ENCODE measurements around the gene KIFC1.

Gene KIFC1

DNA sequence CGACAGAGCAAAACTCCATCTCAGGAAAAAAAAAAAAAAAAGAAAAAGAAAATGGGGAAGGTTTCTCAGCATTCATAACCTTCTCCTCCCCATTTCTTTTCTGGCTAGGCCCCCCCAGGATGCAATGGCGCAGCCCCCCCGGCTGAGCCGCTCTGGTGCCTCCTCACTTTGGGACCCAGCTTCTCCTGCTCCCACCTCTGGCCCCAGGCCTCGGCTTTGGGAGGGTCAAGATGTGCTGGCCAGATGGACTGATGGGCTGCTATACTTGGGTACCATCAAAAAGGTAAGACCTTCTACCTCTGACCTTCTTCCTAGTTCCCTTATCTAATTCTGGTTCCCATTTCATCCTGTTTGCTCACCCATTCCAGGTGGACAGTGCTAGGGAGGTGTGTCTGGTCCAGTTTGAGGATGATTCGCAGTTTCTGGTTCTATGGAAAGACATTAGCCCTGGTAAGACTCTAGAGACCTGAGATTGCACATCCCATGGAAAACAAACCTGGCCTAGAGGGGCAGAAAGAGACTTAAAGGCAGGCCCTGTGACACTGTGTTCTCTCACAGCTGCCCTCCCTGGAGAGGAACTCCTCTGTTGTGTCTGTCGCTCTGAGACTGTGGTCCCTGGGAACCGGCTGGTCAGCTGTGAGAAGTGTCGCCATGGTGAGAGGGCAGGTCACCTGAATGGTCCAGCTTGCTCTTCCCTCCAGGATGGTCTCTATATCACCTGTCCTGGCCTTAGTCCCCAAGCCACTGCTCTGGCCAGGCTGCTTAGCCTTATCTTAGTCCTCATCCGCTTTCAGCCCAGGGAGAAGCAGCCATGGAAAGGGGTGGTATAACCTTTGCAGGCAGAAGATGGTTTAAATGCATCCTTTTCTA lies 20.8 kb downstream of the KIFC1 start:
- no peak for DNase-seq

- no peak for DNase-seq
These were observed 21.9 kb downstream of the KIFC1 start for GRCh38 chr6:33413241-33414120.

- DNase-seq, result no peak
These were observed 23.1 kb downstream of the KIFC1 start for GRCh38 chr6:33414592-33415271.

- no peak for DNase-seq
These were observed 24.2 kb downstream of the KIFC1 start for GRCh38 chr6:33415831-33416230.

DNA sequence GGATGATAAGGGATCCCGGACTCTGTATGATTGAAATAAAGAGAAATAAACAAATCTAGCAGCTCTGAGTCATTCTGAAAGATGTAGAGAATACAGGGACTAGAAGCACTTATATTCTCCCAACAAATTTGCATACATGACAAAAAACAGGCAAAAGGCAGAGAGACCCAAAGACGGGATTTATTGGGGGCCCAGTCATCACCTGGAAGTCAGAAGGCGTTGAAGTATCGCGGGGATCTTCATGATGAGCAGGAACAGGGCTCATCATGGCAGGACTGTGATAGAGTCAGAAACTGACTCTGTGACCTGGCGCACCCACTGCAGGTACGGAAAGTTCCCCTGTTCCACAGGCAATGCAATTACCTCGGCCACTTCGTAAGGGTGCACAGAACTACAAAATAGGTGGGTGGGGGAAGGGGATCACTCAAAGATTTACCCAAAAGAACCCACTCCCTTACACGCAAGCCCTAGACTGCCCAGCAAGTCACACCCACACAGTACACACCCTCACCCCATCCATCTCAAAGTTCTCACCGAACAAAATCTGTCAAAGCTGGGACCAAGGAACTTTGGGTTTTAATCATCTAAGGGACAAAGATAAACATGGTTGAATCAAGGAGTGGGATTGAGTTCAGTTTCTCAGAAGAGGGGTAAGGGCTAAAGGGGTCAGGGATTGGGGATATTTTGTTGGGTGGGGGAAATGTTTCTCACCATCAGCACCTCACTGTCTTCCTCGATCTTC lies 24.9 kb downstream of the KIFC1 start:
- DNase-seq, result no peak

DNA sequence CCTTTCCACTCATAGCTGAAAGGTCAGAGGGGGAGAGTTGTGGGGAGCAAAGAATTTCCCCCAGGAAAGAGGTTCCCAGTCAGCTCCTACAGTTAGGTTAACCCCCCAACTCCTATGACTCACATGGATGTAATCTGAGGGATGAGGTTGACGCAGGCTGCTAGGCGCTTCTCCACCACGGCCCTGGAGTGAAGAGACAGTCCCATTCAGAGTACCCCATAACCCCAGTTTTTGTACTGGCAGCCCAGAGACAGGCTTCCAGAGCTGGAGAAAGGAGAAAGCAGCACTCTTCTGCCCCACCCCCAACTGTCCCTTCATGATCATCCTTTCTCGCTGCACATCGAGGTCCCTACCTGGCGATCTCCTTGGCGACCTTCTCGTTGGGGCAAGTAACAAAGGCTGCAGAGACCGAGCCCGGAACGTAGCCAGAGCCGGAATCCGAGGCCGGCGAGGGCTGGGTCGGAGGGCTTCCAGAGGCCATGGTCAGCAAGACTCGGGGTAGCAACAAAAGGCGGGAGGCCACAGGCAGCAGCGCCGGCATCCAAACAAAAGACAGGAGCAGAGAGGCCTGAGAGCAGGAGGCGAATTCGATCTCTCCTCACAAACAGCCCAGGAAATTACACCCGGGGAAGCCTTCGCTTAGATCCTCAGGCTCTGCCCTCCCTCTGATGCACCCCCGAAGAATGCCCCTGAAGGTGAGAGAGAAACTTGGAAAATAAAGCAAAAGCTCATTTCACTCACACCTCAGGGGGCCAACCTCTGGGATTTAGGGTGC lies 25.7 kb downstream of the KIFC1 start:
- no peak for DNase-seq

- DNase-seq, result peak; percentile 100
These were observed 26.5 kb downstream of the KIFC1 start, which contains the start of gene CUTA for GRCh38 chr6:33417903-33418689. TSS of gene CUTA (minus strand) at chr6:33418107. CDS start at chr6:33418000, 107 bp downstream.

GRCh38 chr6:33418690-33419291 lies 27.2 kb downstream of the KIFC1 start:
- DNase-seq, result no peak

GRCh38 chr6:33419580-33420490 lies 28.2 kb downstream of the KIFC1 start, which contains the start of gene SYNGAP1:
TSS of gene SYNGAP1 (plus strand) at chr6:33420065. CDS start at chr6:33420265, 200 bp downstream.
- no peak for DNase-seq

GRCh38 chr6:33420491-33421343 lies 29.1 kb downstream of the KIFC1 start:
- DNase-seq, result no peak

GRCh38 chr6:33421344-33421643 lies 29.7 kb downstream of the KIFC1 start:
- no peak for DNase-seq

DNA sequence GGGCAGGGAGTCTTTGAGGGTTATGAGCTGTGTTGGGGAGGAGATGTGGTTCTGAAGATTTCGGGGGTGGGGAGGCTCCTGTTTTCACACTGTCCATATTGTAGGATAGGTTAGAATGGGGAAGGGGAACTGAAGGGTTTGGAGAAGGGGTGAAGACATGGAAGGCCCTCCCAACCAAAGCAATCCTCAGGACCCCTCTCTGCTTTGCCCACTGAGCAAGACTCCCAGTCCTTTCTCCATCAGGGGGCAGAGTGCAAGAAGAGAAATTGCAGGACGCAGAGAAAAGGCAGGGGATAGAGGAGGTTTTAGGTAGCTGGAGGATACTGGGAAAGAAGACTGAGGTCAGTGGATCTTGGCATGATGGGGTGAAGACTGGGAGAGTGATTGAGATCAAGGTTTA lies 32.2 kb downstream of the KIFC1 start:
- no peak for DNase-seq

DNA sequence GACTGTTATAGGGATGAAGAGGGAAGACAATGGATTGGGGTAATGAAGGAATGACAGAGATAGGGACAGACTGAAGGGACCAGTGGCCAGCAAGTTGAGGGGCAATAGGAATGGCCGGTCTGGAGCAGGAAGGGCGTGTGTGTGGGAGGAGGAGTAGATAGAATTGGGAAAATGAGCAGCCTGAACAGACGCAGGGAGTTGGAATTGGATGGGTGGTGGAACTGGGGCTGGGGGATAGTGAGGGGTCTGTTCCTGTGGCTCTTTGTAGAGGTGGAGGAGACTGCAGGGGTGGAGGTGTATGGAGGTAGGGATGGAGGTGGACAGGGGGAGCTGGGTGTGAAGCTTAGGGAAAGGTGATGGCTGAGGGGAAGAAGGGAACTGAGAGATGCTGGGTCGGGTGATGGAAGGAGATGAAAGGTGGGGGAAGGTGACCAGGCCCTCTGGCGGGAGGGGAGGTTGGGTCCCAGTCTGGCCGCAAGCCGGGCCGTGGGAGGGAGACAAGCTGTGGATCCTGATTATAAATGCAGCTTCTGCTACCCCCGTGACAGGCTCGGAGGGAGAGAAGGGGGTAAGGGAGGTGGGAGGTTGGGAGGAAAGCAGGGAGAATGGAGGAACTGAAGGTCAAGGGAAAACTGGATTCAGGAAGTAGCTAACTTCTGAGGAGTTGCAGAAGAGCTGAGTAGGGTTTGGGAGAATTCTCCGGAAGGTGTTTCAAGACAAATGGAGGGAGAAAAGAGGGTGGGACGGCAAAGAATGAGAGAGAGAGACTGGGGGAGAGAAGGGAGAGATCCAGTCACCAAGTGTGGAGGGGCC lies 33.4 kb downstream of the KIFC1 start:
- DNase-seq, result no peak

GRCh38 chr6:33425668-33426577 lies 34.3 kb downstream of the KIFC1 start:
- DNase-seq, result peak; percentile 29

- DNase-seq, result no peak
These were observed 35.2 kb downstream of the KIFC1 start for GRCh38 chr6:33426590-33427511.

Measured in DMS153 (cell line).